Astrocyte (in vitro differentiated cells and primary cell): ENCODE measurements around the gene SNAPIN. TPM values are rescaled to one million over a fixed set of nuclear protein-coding genes. Genes with fewer than 3 reads are reported as not detected.

Experiments used
- DNase-seq: peaks from one replicate; pipeline ENCODE4 v3.0.0-alpha.2; 2010; ENCODE audit warnings: low read depth
- FAIRE-seq: peaks from 2 replicates; lab custom pipeline; 2011; peaks lifted over from hg19 to GRCh38; lab: Jason Lieb, UNC
- H2AFZ ChIP-seq: 2 replicates; pipeline ENCODE4 v1.6.0; 2012; ENCODE audit warnings: low read depth, low read length, inconsistent platforms
- H3K27ac ChIP-seq: 2 replicates; pipeline ENCODE4 v1.5.1; 2011; ENCODE audit warnings: low read depth, low read length, inconsistent platforms
- H3K27me3 ChIP-seq: 2 replicates; pipeline ENCODE4 v1.6.0; 2011; ENCODE audit warnings: low read length, inconsistent platforms; ENCODE audit not compliant: insufficient read depth
- H3K36me3 ChIP-seq: 2 replicates; pipeline ENCODE4 v1.5.1; 2011; ENCODE audit warnings: low read length, inconsistent platforms; ENCODE audit not compliant: insufficient read depth
- H3K4me1 ChIP-seq: 2 replicates; pipeline ENCODE4 v1.5.1; 2011; ENCODE audit warnings: low read length, inconsistent platforms; ENCODE audit not compliant: insufficient read depth
- H3K4me2 ChIP-seq: 2 replicates; pipeline ENCODE4 v1.6.0; 2012; ENCODE audit warnings: low read length, inconsistent platforms
- H3K4me3 ChIP-seq: 2 replicates; pipeline ENCODE4 v1.5.1; 2011; ENCODE audit warnings: low read depth, mild to moderate bottlenecking, low read length, inconsistent platforms; ENCODE audit not compliant: insufficient read depth
- H3K79me2 ChIP-seq: 2 replicates; pipeline ENCODE4 v1.6.0; 2012; ENCODE audit warnings: mild to moderate bottlenecking, low read length, inconsistent platforms; ENCODE audit not compliant: insufficient read depth
- H3K9ac ChIP-seq: 2 replicates; pipeline ENCODE4 v1.6.0; 2012; ENCODE audit warnings: mild to moderate bottlenecking, low read length, inconsistent platforms
- H3K9me3 ChIP-seq: 2 replicates; pipeline ENCODE4 v1.5.1; 2012; ENCODE audit warnings: low read depth, mild to moderate bottlenecking, low read length, inconsistent platforms; ENCODE audit not compliant: insufficient read depth
- H4K20me1 ChIP-seq: 2 replicates; pipeline ENCODE4 v1.6.0; 2012; ENCODE audit warnings: low read length, inconsistent platforms; ENCODE audit not compliant: insufficient read depth
- H3K27ac Mint-ChIP-seq: one replicate; pipeline ENCODE4 v1.8.0; 2021; ENCODE audit warnings: mild to moderate bottlenecking, mixed read lengths; ENCODE audit not compliant: unreplicated experiment
- H3K27me3 Mint-ChIP-seq: one replicate; pipeline ENCODE4 v1.8.0; 2021; ENCODE audit warnings: low read depth, mixed read lengths; ENCODE audit not compliant: unreplicated experiment
- H3K36me3 Mint-ChIP-seq: one replicate; pipeline ENCODE4 v1.8.0; 2021; ENCODE audit warnings: low read depth, mixed read lengths; ENCODE audit not compliant: unreplicated experiment
- H3K4me1 Mint-ChIP-seq: one replicate; pipeline ENCODE4 v1.8.0; 2021; ENCODE audit warnings: low read depth, mixed read lengths; ENCODE audit not compliant: unreplicated experiment
- H3K4me3 Mint-ChIP-seq: one replicate; pipeline ENCODE4 v1.8.0; 2021; ENCODE audit warnings: mild to moderate bottlenecking, moderate library complexity, mixed read lengths; ENCODE audit not compliant: unreplicated experiment
- H3K9me3 Mint-ChIP-seq: one replicate; pipeline ENCODE4 v1.8.0; 2021; ENCODE audit warnings: mild to moderate bottlenecking, mixed read lengths; ENCODE audit not compliant: unreplicated experiment
- CTCF ChIP-seq: IDR thresholded peaks from 2 replicates; pipeline ENCODE4 v1.5.1; 2011; ENCODE audit warnings: low read depth, mild to moderate bottlenecking, inconsistent platforms, low read length, moderate library complexity; ENCODE audit not compliant: insufficient read depth
- EZH2 ChIP-seq: IDR thresholded peaks from 2 replicates; pipeline ENCODE4 v1.6.1; 2012; ENCODE audit warnings: mild to moderate bottlenecking, low read length, inconsistent platforms; ENCODE audit not compliant: insufficient read depth
- total RNA-seq: library from RNA; stranded (reverse); gene quantifications from 2 replicates; pipeline ENCODE4 v1.2.1, GENCODE V29; 2021

SNAPIN gene
- total RNA-seq, 1 donor from 2014 or later, result 31.3 TPM

- no peak overlapping the region for H3K27ac Mint-ChIP-seq
- TF ChIP-seq EZH2 (no peak), CTCF (no peak)
These were observed 29.0 kb downstream of the SNAPIN start for GRCh38 chr1:153687346-153688125.

GRCh38 chr1:153688276-153688675, 29.8 kb downstream of the SNAPIN start:
- no peaks in the 10 kb centered on the region for H3K36me3 ChIP-seq
- H3K4me1 ChIP-seq, result no peaks in the 10 kb centered on the region
- Mint-ChIP-seq H3K36me3 (no peaks in the 10 kb centered on the region), H3K4me3 (peak overlapping the region; percentile 11), H3K27me3 (peaks cover 26% of the 10 kb centered on the region), H3K27ac (no peak overlapping the region), H3K4me1 (peaks cover 11% of the 10 kb centered on the region), H3K9me3 (peaks cover 2% of the 10 kb centered on the region)
- no peak for FAIRE-seq
- no peaks in the 10 kb centered on the region for H3K79me2 ChIP-seq
- DNase-seq, result no peak
- peaks cover 6% of the 10 kb centered on the region for H3K27me3 ChIP-seq
- TF ChIP-seq EZH2 (no peak), CTCF (no peak)
- no peak overlapping the region for H2AFZ ChIP-seq
- no peaks in the 10 kb centered on the region for H4K20me1 ChIP-seq
- no peak overlapping the region for H3K4me3 ChIP-seq
- H3K9me3 ChIP-seq, result no peaks in the 10 kb centered on the region
- H3K9ac ChIP-seq, result no peak overlapping the region
- no peak overlapping the region for H3K4me2 ChIP-seq
- no peak overlapping the region for H3K27ac ChIP-seq

More at GRCh38 chr1:153687346-153688125, 29.0 kb downstream of the SNAPIN start:
- H3K4me3 Mint-ChIP-seq, result no peak overlapping the region
- Histone ChIP-seq H3K4me1 (no peaks in the 10 kb centered on the region), H3K79me2 (no peaks in the 10 kb centered on the region), H3K9me3 (no peaks in the 10 kb centered on the region), H3K27me3 (peaks cover 9% of the 10 kb centered on the region), H3K4me3 (no peak overlapping the region), H3K4me2 (no peak overlapping the region), H3K36me3 (no peaks in the 10 kb centered on the region), H3K9ac (no peak overlapping the region), H4K20me1 (no peaks in the 10 kb centered on the region), H3K27ac (no peak overlapping the region), H2AFZ (no peak overlapping the region)
- FAIRE-seq, result no peak
- no peaks in the 10 kb centered on the region for H3K36me3 Mint-ChIP-seq
- peaks cover 28% of the 10 kb centered on the region for H3K27me3 Mint-ChIP-seq
- H3K9me3 Mint-ChIP-seq, result peaks cover 2% of the 10 kb centered on the region
- DNase-seq, result no peak
- H3K4me1 Mint-ChIP-seq, result peaks cover 11% of the 10 kb centered on the region
